GM23338 (cell line): ENCODE measurements around the gene CDH4. TPM values are rescaled to one million over a fixed set of nuclear protein-coding genes. Genes with fewer than 3 reads are reported as not detected.

ENCODE experiments used
- ATAC-seq: fragments of 200-7000 bp; cut with Tn5 transposase; 3 replicates; pipeline ENCODE4 v1.9.1; 2020
- DNase-seq: peaks from one replicate; pipeline ENCODE4 v3.0.0-alpha.2; 2015; ENCODE audit warnings: low spot score
- H2AFZ ChIP-seq: fragments of 200-600 bp; sonication (generic); 2 replicates; pipeline ENCODE4 v1.8.0; 2016; ENCODE audit warnings: antibody characterized with exemption, mild to moderate bottlenecking, moderate library complexity
- H3F3A ChIP-seq: fragments of 200-600 bp; sonication (generic); replicated peaks from 2 replicates; pipeline ENCODE4 v1.8.0; 2017; ENCODE audit warnings: antibody characterized with exemption, mixed run types, low read depth
- H3K27ac ChIP-seq: fragments of 200-600 bp; sonication (generic); 2 replicates; pipeline ENCODE4 v1.6.1; 2016; ENCODE audit warnings: low read depth
- H3K27me3 ChIP-seq: fragments of 200-600 bp; sonication (generic); 2 replicates; pipeline ENCODE4 v1.8.0; 2016; ENCODE audit warnings: mild to moderate bottlenecking, mixed run types, moderate library complexity; ENCODE audit not compliant: insufficient read depth
- H3K36me3 ChIP-seq: fragments of 200-600 bp; sonication (generic); 2 replicates; pipeline ENCODE4 v1.8.0; 2016; ENCODE audit warnings: mild to moderate bottlenecking; ENCODE audit not compliant: insufficient read depth
- H3K4me1 ChIP-seq: fragments of 200-600 bp; sonication (generic); 2 replicates; pipeline ENCODE4 v1.8.0; 2016; ENCODE audit warnings: mild to moderate bottlenecking, moderate library complexity; ENCODE audit not compliant: insufficient read depth
- H3K4me2 ChIP-seq: fragments of 200-600 bp; sonication (generic); 2 replicates; pipeline ENCODE4 v1.7.1; 2017; ENCODE audit warnings: mixed run types
- H3K4me3 ChIP-seq: fragments of 200-600 bp; sonication (generic); 2 replicates; pipeline ENCODE4 v1.6.1; 2016; ENCODE audit warnings: mixed run types
- H3K79me2 ChIP-seq: fragments of 200-600 bp; sonication (generic); replicated peaks from 2 replicates; pipeline ENCODE4 v1.8.0; 2017; ENCODE audit warnings: mild to moderate bottlenecking; ENCODE audit not compliant: insufficient read depth
- H3K9me2 ChIP-seq: fragments of 200-600 bp; sonication (generic); 2 replicates; pipeline ENCODE4 v1.8.0; 2017; ENCODE audit not compliant: insufficient read depth
- H4K20me1 ChIP-seq: fragments of 200-600 bp; sonication (generic); replicated peaks from 2 replicates; pipeline ENCODE4 v1.8.0; 2017; ENCODE audit warnings: mild to moderate bottlenecking; ENCODE audit not compliant: insufficient read depth
- H3K27ac Mint-ChIP-seq: 2 replicates; pipeline ENCODE4 v1.8.0; 2020; ENCODE audit warnings: inconsistent platforms, mild to moderate bottlenecking, moderate library complexity, mixed read lengths
- H3K27me3 Mint-ChIP-seq: 3 replicates; pipeline ENCODE4 v1.8.0; 2022; ENCODE audit warnings: low read depth, mild to moderate bottlenecking, moderate library complexity, mixed read lengths, inconsistent platforms; ENCODE audit not compliant: insufficient read depth, poor library complexity
- H3K36me3 Mint-ChIP-seq: 3 replicates; pipeline ENCODE4 v1.8.0; 2021; ENCODE audit warnings: low read depth, mild to moderate bottlenecking, inconsistent platforms, moderate library complexity, mixed read lengths
- H3K4me1 Mint-ChIP-seq: 3 replicates; pipeline ENCODE4 v1.8.0; 2020; ENCODE audit warnings: mild to moderate bottlenecking, inconsistent platforms, mixed read lengths
- H3K4me3 Mint-ChIP-seq: 3 replicates; pipeline ENCODE4 v1.8.0; 2021; ENCODE audit warnings: moderate library complexity, mild to moderate bottlenecking, inconsistent platforms, mixed read lengths
- H3K9me3 Mint-ChIP-seq: 3 replicates; pipeline ENCODE4 v1.8.0; 2020; ENCODE audit warnings: moderate library complexity, mild to moderate bottlenecking, inconsistent platforms, mixed read lengths
- CREB1 ChIP-seq: fragments of 250-450 bp; sonication (Bioruptor Pico); IDR thresholded peaks from 2 replicates; pipeline ENCODE4 v1.5.0; 2020; ENCODE audit warnings: low read depth, mild to moderate bottlenecking, moderate library complexity
- CTCF ChIP-seq, 2 experiments: fragments of 200-600 bp in 1 of 2; sonication (generic) in 1 of 2; conservative IDR thresholded peaks; 2 replicates each; pipeline versions ENCODE4 v1.5.1 to v1.6.1; 2016 to 2017; ENCODE audit warnings: antibody characterized with exemption in 2 of 2, low read depth in 2 of 2, mild to moderate bottlenecking in 2 of 2, moderate library complexity in 1 of 2
- ETS1 ChIP-seq: IDR thresholded peaks from 2 replicates; pipeline ENCODE4 v1.6.1; 2016; ENCODE audit warnings: antibody characterized with exemption
- POLR2AphosphoS5 ChIP-seq: IDR thresholded peaks from 2 replicates; pipeline ENCODE4 v1.6.1; 2016; ENCODE audit warnings: antibody characterized with exemption, low read depth
- ZNF114 ChIP-seq: fragments of 250-450 bp; sonication (Bioruptor Pico); IDR thresholded peaks from 2 replicates; pipeline ENCODE4 v1.5.0; 2020; ENCODE audit warnings: mild to moderate bottlenecking, moderate library complexity
- polyA plus RNA-seq: library from polyadenylated mRNA; unstranded; fragments of >200 nt; fragmentation: Nextera tagmentation; extraction: Ambion mirVana; gene quantifications from 2 replicates; pipeline ENCODE4 v1.2.1, GENCODE V29; 2016
- total RNA-seq: library from RNA; depleted of rRNA; stranded (reverse); fragments of >200 nt; shearing (Covaris generic); gene quantifications from 2 replicates; pipeline ENCODE4 v1.2.3, GENCODE V29; 2014

Gene CDH4
- total and polyA plus RNA-seq, 2 experiments from 2014 or later = 1.2 to 4.2 TPM

DNA sequence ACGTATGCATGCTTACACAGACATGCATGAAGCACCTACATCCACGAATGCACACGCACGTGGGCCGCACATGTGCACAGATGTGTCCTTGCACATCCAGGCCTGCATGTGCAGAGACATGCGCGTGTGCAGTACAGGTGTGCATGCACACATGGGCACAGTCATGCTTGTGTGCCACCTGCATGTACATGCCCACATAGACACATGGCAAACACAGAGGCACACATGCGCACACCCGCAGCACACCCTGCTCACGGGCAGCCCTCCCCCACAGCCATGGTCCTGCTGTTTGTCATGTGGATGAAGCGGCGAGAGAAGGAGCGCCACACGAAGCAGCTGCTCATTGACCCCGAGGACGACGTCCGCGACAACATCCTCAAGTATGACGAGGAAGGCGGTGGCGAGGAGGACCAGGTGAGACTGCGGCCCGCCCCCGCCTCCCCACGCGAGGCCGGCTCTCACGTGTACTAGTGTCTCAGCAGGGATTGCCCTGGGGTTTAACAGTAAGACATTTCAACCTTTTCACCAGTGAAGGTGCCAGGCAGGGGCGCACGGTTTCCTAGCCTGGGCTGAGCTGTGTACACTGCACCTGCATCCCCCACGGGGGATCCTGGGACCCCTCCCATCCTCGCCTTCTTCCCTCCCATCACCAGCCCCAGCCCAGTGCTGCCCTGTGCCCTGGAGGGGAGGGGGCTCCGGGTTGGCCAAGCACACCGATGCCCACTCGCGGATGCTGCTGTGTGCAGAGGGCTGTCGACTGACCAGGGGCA, 680.8 kb downstream of the CDH4 start:
- Mint-ChIP-seq H3K4me3 (no peak overlapping the region), H3K36me3 (peaks cover 7% of the 10 kb centered on the region; the same call in 2 of the 3 replicates), H3K27me3 (peaks cover 17% of the 10 kb centered on the region), H3K27ac (no peak overlapping the region), H3K9me3 (peaks cover 4% of the 10 kb centered on the region; the same call in 2 of the 3 replicates), H3K4me1 (peaks cover 19% of the 10 kb centered on the region)
- DNase-seq (no peak), ATAC-seq (no peak)
- Histone ChIP-seq H3K9me2 (no peaks in the 10 kb centered on the region), H3K4me1 (no peaks in the 10 kb centered on the region), H4K20me1 (no peaks in the 10 kb centered on the region), H3K27ac (no peak overlapping the region), H3K4me3 (no peak overlapping the region), H3K27me3 (no peaks in the 10 kb centered on the region), H2AFZ (no peak overlapping the region), H3K36me3 (no peaks in the 10 kb centered on the region), H3K4me2 (no peak overlapping the region), H3K79me2 (no peaks in the 10 kb centered on the region), H3F3A (no peaks in the 10 kb centered on the region)
- TF ChIP-seq ETS1 (no peak), CREB1 (CRISPR knock-in tag) (no peak), POLR2AphosphoS5 (no peak), CTCF (conservative IDR thresholded peaks at IDR 0.05; ENCODE audit: low read depth in 2 of 2) (no peak)

DNA sequence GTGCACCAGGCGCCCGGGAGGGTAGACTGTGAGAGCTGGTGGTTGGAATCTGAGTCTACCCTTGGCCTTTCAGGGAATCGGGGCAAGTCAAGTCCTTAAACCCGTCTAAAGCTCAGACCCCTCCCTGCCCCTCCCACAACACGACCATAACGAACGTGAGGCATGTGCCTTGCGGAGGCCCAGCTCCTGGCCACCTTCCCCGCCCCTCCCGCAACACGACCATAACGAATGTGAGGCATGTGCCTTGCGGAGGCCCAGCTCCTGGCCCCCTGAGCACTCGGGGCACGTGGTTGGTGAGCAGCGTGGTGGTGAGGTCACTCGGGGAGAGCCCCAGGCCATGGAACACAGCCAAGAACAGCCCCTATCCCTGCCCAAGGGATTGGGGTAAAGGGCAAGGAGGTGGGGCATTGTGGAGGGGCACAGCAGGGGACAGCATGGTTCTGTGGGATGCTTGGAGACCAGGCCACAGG, 681.5 kb downstream of the CDH4 start:
- no peaks in the 10 kb centered on the region for H3K36me3 ChIP-seq
- no peak overlapping the region for H3K4me3 Mint-ChIP-seq
- H2AFZ ChIP-seq = no peak overlapping the region
- no peaks in the 10 kb centered on the region for H3K4me1 ChIP-seq
- no peaks in the 10 kb centered on the region for H3F3A ChIP-seq
- DNase-seq (no peak), ATAC-seq (no peak)
- no peak overlapping the region for H3K27ac Mint-ChIP-seq
- H3K9me3 Mint-ChIP-seq = peaks cover 4% of the 10 kb centered on the region; the same call in 2 of the 3 replicates
- no peaks in the 10 kb centered on the region for H3K27me3 ChIP-seq
- peaks cover 15% of the 10 kb centered on the region for H3K27me3 Mint-ChIP-seq
- no peak overlapping the region for H3K4me2 ChIP-seq
- TF ChIP-seq ZNF114 (CRISPR knock-in tag) = no peak
- H3K79me2 ChIP-seq = no peaks in the 10 kb centered on the region
- H3K27ac ChIP-seq = no peak overlapping the region
- H3K4me3 ChIP-seq = no peak overlapping the region
- H3K9me2 ChIP-seq = no peaks in the 10 kb centered on the region
- no peaks in the 10 kb centered on the region for H4K20me1 ChIP-seq
- peaks cover 19% of the 10 kb centered on the region for H3K4me1 Mint-ChIP-seq
- peaks cover 6% of the 10 kb centered on the region; the same call in 2 of the 3 replicates for H3K36me3 Mint-ChIP-seq
